SHP77 treated with DMSO at 0.1 percent for 48 hours (cell line): ENCODE results near the gene ALLC.

Experiments
- DNase-seq: peaks from one replicate; lab custom pipeline; 2025; lab: John Stamatoyannopoulos, UW

ALLC gene

DNA sequence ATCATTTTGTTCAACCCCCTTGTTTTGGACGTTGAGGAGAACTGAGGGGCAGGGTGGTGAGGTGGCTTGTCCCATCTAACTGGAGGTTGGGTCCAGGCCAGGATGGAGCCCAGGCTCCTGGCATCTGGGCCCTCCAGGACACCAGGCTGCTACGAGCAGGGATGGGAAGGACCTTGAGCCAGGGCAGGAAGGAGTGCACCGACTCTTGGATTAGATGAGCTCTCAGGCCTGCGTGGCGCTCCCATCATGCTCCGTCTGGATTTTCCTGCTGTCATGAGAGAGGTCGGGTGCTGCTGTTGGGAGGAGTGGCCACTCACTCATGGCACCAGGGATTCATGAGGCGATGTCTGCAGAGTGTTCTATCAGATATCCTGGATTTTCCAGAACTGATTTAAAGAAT lies 18.3 kb upstream of the ALLC start:
- DNase-seq: no peak

DNA sequence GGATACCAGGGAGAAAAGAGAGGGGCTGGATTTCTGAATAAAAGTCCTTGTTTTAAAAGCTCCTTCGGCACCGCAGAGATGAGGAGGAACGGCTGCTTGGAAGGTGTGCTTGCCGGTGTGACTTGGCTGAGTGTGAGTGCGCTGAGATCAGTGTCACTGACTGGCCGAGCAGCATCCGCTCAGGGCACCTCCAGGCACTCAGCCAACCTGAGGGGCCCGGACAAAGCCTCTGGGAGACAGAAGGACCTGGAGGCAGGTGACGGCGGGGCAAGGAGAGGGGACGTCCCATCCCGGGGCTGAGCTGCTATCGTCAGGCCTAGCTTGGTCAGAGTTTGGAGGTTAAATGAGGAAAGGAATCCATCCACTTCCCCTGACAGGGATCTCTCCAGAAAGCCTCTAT lies 16.8 kb upstream of the ALLC start:
- DNase-seq: no peak

- no peak for DNase-seq
These were observed 16.1 kb upstream of the ALLC start for GRCh38 chr2:3641841-3642421.

DNA sequence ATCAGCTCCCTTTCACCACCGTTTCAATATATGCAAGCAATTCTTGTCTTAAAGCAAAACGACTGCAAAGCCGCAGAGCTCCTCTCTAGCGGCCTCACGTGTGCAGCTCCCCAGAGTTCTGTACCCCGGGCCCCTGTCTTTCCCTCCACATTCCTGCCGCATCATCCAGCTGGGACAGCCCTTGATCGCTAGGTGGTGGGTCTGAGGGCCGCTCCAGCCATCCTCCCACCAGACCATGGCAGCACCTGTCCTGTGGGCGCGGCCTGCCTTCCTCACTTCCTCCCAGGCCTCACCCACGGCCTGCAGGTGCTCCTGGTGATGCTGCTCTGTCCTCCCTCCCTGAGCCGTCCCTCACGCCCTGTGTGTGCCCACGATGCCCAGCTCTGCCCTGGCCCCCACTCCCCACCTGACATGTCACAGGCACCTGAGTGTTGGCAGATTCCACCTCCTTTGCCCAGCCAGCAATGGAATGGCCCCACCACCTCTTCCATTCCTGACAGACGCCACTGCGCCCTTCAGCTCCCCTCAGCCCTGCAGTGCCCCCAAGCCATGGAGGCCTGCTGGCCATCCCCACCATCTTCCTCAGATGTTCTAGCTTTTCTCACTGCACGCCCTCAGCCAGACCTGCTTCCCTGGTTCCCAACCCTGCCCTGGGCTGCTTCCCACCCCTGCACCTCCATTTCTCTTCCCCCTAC lies 15.3 kb upstream of the ALLC start:
- no peak for DNase-seq

DNA sequence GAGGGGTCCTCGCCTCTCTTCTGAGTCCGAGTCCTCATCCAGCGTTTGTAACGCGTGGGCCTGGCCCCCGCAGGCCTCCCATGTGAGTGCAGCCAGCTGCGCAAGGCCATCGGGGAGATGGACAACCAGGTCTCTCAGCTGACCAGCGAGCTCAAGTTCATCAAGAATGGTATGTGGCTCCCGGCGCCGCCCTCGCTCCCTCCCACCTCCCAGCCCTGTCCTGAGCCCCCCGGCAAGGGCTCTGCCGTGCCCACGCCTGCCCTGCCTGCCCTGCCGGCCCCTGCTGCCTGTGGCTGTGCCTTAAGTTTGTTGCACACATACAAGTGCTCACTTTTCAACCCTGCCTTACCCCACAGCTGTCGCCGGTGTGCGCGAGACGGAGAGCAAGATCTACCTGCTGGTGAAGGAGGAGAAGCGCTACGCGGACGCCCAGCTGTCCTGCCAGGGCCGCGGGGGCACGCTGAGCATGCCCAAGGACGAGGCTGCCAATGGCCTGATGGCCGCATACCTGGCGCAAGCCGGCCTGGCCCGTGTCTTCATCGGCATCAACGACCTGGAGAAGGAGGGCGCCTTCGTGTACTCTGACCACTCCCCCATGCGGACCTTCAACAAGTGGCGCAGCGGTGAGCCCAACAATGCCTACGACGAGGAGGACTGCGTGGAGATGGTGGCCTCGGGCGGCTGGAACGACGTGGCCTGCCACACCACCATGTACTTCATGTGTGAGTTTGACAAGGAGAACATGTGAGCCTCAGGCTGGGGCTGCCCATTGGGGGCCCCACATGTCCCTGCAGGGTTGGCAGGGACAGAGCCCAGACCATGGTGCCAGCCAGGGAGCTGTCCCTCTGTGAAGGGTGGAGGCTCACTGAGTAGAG lies 14.4 kb upstream of the ALLC start:
- DNase-seq: no peak

- DNase-seq: no peak
These were observed 13.8 kb upstream of the ALLC start for GRCh38 chr2:3644246-3644525.

- DNase-seq: no peak
These were observed 13.0 kb upstream of the ALLC start for GRCh38 chr2:3644891-3645605.

DNA sequence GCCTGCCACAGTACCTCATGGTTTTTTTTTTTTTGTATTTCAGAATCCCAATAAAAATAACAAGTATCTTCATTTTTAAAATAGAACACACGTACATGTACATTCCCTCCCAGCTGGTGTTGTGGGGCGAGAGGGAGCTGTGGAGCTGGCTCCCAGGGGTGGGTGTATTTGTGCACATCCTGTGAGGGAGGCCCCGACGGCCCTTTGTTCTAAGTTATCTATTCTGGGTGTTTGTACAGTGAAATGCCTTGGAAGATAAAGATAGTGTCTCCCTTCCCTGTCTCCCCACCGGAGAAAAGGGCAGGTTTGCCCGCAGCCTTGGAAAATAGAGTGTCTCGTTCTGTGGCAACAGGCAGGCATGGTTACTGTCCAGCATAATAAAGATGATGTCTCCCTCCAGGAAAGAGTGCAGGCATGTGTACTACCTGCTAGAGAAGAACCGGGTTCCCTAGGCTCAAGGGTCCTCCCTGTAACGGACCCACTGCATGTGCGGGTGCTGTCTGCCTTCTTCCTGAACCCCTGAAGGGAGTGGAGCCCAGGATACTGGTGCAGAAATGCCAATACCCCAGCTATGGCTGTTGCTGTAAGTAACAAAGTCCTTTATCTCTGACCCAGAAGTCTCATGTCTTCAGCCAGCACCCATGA lies 12.1 kb upstream of the ALLC start:
- no peak for DNase-seq

DNA sequence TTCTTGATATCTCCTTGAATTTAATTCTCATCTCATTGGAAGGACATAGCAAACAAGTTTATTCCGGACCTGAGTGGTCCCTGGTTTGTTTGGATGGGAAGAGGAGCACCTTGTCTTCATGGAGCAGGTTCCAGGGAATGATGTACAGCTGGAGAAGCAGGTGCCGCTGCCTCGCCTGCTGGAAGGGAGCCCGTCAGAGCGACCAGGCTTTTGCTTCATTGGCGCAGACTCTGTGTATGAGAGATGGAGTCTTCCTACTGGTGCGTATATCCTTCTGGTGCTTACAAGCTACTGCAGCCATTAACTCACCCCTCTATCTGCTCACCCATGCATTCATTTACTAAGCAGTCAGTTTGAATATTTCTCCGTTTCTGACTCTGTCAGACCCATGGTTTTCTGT lies 11.6 kb upstream of the ALLC start:
- DNase-seq: no peak

GRCh38 chr2:3647246-3647645 lies 10.8 kb upstream of the ALLC start:
- no peak for DNase-seq

- DNase-seq: no peak
These were observed 10.0 kb upstream of the ALLC start for GRCh38 chr2:3647831-3648651.

- no peak for DNase-seq
These were observed 9.3 kb upstream of the ALLC start for GRCh38 chr2:3648652-3649177.

GRCh38 chr2:3649581-3649980 lies 8.4 kb upstream of the ALLC start:
- DNase-seq: no peak

GRCh38 chr2:3650140-3650920 lies 7.7 kb upstream of the ALLC start:
- DNase-seq: peak; percentile 57

- DNase-seq: peak; percentile 97
These were observed 6.0 kb upstream of the ALLC start for GRCh38 chr2:3651691-3652648.

GRCh38 chr2:3652896-3653625 lies 4.9 kb upstream of the ALLC start:
- no peak for DNase-seq

DNA sequence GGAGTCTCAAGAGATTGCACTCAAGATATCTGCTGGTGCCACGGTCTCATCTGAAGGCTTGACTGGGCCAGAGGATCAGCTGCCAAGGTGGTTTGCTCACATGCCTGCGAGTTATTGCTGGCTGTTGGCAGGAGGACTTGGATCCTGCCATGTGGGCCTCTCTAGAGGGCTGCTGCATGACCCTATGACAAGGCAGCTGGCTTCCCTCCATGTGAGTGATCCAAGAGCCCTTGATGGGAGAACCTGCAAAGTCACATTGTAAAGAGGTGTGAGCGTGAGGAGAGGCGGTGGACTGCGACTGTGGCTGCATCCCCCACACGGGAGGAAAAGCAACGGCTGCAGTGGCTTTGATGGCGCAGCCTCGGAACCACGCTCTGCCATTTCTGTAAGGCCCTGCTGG lies 4.0 kb upstream of the ALLC start:
- no peak for DNase-seq

DNA sequence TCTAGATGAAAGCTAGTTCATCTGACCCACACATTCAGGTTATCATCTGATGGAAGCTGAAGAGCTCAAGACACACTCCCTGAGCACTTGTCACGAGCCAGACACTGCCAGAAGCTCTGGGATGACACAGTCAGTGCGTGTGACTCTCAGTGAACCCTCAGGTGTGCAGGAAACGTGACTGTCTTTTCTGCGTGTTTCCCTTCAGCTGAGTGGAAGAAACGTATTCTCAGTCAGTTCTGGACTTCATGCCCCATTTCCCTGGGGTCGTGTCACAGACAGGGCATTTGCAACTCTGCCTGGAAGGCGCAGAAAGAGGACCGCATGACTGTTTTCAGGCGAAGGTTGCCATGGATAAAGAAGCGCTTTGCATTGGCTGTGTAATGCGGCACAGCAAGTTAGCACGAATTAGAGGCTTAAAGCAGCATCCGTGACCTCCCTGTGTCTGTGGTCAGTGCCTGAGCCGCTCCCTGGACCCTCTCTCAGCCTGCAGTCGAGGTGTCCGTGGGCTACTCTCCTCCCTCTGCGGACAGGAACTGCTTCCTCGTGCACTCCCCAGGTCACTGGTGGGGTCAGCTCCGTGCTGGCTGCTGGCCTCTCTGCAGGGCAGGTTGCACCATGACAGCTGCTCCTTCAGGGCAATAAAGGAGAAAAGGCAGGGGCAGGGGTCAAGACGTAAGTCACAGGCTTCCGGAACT lies 3.3 kb upstream of the ALLC start:
- DNase-seq: no peak
